Activated CD4-positive, alpha-beta T cell treated with anti-CD3 and anti-CD28 coated beads, Interleukin-10, Interleukin-2, amounts not matched to agents 100 ng/mL and 50 ng/mL, durations not matched to agents 16 hours and 8 hours (primary cell): ENCODE data around the gene TARDBP.
A peak's percentile ranks its signal among the peaks of the same experiment; 100 is the strongest.
"Not testable (repeated sequence)": the region's sequence is repeated elsewhere in the genome, so short reads cannot be mapped to it uniquely, and the experiment has no call there.

ENCODE experiments used
- DNase-seq: peaks from one replicate; pipeline ENCODE4 v3.0.0-alpha.2; 2020

The TARDBP gene

GRCh38 chr1:11012260-11013159 lies at the start of gene TARDBP:
TSS of gene TARDBP (plus strand) at chr1:11012654. CDS start at chr1:11013728, 1,074 bp downstream.
- DNase-seq, result peak; percentile 91

DNA sequence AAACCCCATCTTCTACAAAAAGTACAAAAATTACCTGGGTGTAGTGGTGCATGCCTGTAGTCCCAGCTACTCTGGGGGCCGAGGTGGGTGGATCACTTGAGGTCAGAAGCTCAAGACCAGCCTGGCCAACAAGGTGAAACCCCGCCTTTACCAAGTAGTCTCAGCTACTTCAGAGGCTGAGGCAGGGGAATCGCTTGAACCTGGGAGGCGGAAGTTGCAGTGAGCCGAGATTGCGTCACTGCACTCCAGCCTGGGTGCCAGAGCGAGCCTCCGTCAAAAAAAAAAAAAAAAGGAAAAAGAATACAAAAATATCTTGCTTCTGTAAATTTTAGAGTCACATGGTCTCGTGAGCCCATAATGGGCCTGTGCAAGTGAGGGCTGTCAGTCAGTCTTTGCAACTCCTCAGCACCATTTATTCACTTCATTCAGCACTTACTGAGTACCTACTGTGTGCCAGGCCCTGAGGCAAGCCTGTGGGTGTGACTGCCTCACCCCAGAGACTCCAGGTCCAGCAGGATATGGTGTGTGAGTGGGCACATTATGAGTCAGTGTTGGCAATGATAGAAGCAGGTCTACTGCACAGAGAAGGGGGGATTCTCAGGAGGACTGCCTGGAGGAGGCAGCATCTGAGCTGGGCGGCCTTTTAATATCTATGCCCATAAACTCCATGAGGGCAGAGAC lies 46.8 kb upstream of the TARDBP start:
- DNase-seq, result peak; percentile 39

DNA sequence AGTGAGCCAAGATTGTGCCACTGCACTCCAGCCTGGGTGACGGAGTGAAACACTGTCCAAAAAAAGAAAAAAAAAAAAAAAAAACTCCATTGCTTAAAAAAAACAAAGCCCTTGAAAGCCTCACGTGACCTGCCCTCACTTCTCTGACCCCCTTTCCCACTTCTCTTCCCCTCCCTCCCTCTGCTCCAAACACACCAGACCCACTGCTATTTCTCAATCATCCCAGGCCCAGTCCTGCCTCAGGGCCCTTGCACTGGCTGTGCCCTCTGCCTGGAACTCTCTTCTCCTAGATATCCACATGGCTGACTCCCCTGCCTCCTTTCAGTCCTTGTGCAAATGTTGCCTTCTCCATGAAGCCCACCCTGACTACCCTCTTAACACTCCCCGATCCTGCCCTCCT lies 45.4 kb upstream of the TARDBP start:
- DNase-seq, result no peak

DNA sequence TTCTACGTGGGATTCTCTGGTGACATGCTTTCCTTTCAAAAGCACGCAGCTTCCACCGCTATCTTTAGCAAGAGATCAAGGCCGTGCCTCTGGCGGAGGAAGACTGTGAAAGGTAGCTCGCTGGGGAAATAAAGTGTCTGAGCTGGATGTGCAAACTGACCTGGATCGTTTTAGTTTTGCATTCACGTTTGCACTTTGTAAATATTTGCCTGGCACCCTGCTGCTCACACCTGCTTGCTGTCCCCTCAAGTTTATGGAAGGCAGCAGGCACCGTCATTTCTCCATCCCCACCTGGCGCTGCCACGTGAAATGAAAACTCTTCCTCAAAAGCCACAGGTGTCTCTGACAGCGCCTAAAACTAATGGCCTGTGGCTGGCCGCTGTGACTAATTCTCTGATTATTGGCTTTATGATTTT lies 44.0 kb upstream of the TARDBP start:
- DNase-seq, result no peak

GRCh38 chr1:10969267-10969970 lies 43.0 kb upstream of the TARDBP start:
- no peak for DNase-seq

GRCh38 chr1:10969971-10970332 lies 42.5 kb upstream of the TARDBP start:
- no peak for DNase-seq

DNA sequence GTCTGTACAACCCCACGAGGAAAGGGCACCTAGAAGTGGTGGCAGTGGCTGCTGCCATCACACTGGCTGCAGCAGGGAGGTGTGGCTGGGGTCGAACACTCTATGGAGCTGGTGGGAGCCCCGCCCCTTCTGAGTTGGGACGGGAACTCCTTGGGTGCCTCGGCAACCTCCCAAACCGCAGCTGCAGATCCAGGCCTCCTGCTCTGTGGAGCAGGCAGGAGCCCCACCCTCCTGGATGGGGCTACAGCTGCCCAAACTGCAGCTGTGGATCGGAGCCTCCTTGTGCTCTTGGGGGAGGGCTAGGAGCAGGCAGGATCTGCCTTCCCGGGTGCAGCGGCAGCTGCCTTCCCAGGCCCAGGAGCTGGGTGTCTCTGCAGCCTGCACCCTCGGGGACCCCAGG lies 38.9 kb upstream of the TARDBP start:
- no peak for DNase-seq

DNA sequence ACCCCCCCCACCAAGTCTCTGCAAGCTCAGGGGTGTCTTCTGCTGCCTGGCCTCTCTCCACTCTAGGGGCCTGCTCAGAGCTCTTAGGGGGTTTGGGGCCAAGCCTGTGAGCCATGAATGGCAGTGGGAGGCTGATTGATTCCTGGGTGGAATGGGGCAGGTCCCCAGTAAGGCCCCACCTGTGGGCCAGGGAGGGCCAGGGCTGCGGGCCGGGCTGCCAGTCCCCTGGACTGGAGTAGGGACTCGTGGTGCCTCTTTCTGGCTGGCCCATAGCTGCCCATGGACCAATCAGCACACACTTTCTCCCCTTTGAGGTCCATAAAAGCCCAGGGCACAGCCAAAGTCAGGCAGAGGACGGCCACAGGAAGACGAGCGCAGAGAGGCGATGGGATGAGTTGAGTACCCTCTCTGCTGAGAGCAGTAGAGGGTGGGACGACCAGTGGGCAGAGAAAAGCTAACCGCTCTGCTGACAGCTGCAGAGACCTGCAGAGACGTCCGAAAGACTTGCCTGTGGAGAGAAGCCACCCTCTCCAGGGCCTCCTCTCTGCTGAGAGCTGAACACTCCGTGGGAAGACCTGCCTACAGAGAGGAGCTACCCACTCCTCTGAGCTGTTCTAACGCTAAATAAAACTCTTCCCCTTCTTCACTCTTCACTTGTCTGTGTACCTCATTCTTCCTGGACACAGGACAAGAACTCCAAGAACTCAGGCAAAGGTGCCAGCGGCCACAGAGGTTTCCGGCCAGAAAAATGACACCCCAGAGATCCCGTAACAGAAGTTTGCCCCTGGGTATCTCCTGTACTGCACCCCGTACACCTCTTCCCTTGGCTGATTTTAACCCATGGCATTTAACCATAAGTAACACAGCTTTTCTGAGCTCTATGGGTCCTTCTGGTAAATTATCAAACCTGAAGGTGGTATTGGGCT lies 38.2 kb upstream of the TARDBP start:
- DNase-seq, result no peak

- DNase-seq, result no peak
Measured at GRCh38 chr1:10975567-10976326, 36.7 kb upstream of the TARDBP start.

GRCh38 chr1:10978719-10979118 lies 33.7 kb upstream of the TARDBP start:
- no peak for DNase-seq

DNA sequence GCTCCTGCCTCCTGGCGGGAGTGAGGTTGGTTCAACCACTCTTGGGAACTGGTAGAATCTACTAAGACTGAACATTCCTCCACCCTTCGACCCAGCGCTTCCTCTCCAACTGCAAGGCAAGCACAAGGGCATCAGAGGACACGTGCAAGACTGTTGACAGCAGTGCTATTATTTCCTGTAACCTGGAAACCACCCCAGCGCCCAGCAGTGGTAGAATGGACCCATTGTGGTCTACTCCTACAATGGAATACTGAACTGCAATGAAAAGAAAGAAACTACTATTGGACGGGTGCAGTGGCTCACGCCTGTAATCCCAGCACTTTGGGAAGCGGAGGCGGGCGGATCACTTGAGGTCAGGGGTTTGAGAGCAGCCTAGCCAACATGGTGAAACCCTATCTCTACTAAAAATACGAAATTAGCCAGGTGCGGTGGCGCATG lies 33.0 kb upstream of the TARDBP start:
- DNase-seq, result no peak

GRCh38 chr1:10980094-10980577 lies 32.3 kb upstream of the TARDBP start:
- no peak for DNase-seq

GRCh38 chr1:10980841-10981727 lies 31.4 kb upstream of the TARDBP start:
- DNase-seq, result no peak

- no peak for DNase-seq
Measured at GRCh38 chr1:10986525-10986890, 25.9 kb upstream of the TARDBP start.

- no peak for DNase-seq
Measured at GRCh38 chr1:10987840-10988417, 24.5 kb upstream of the TARDBP start.

DNA sequence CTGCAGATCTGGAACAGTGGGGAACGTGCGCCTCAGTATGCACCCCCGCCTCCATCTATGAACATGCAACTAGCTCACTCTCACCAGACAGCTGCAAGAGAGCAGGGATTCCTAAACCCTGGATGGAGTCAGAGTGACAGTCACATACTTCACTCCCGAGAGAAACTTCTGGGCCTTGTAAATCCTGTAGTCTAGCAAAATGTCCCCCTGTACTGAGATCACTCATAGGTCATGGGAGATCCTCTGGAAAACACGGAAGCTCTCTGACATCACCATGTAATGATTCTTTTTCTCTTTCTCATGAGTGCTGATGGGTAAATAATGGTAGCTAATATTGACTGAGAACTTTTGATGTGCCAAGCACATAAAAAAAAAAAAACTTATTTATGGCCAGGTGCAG lies 23.4 kb upstream of the TARDBP start:
- no peak for DNase-seq

GRCh38 chr1:10989920-10990516 lies 22.4 kb upstream of the TARDBP start:
- not testable (repeated sequence) for DNase-seq

- no peak for DNase-seq
Measured at GRCh38 chr1:10990828-10991227, 21.6 kb upstream of the TARDBP start.

- DNase-seq, result not testable (repeated sequence)
Measured at GRCh38 chr1:10992004-10992403, 20.4 kb upstream of the TARDBP start.

- DNase-seq, result no peak
Measured at GRCh38 chr1:10992864-10993263, 19.6 kb upstream of the TARDBP start.
